Prostate gland (tissue), 2 donors: ENCODE data around the gene SPATA16.

Source experiments
- CTCF ChIP-seq, 4 experiments: fragments of 200-600 bp in 2 of 4; fragments of 450-650 bp in 2 of 4; sonication (generic) in 2 of 4; IDR thresholded peaks; 1 replicate in 3 of 4; 2 replicates in 1 of 4; pipeline ENCODE4 v1.5.1; 2016 to 2019; ENCODE audit warnings: antibody characterized with exemption in 4 of 4, mild to moderate bottlenecking in 2 of 4, moderate library complexity in 2 of 4
- POLR2A ChIP-seq: fragments of 450-650 bp; IDR thresholded peaks from one replicate; pipeline ENCODE4 v1.6.1; 2016; ENCODE audit warnings: antibody characterized with exemption, mild to moderate bottlenecking

- TF ChIP-seq CTCF (IDR thresholded peaks at IDR 0.05) (no peak), POLR2A (no peak)
These were observed 209.2 kb downstream of the SPATA16 start for GRCh38 chr3:172931746-172932285.
